GM08714 (cell line): Measurements from ENCODE around the gene KSR2.
"Not testable (repeated sequence)": the region's sequence is repeated elsewhere in the genome, so short reads cannot be mapped to it uniquely, and the experiment has no call there.

Experiments used
- H3K4me3 ChIP-seq: fragments of 200-500 bp; sonication (Bioruptor generic); 2 replicates; pipeline ENCODE4 v1.5.1; 2014; ENCODE audit warnings: mild to moderate bottlenecking, low read length, inconsistent platforms
- ZNF274 ChIP-seq: IDR thresholded peaks from 2 replicates; pipeline ENCODE4 v1.6.1; 2012; ENCODE audit warnings: mild to moderate bottlenecking, low read depth, low read length

The KSR2 gene

GRCh38 chr12:117921929-117922777, 46.6 kb downstream of the KSR2 start:
- no peak for TF ChIP-seq ZNF274
- H3K4me3 ChIP-seq: no peak overlapping the region

DNA sequence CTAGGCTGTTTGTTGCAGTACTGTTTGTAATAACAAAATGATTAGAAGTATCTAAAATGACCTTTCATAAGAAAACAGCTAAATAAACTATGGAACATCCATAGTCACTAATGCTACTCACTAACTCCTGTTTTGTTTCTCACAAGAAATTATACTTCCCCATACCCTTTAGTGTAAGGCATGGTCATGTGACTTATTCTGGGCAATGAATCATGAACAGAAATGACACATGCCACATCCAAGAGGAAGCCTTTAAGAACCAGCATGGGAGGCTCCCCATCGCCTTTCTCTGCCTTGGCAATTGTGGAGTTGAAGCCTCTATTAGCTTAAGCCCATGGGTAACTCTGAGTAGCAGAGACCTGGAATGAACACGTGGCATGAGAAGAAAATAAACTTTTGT, 49.3 kb downstream of the KSR2 start:
- no peak for TF ChIP-seq ZNF274

GRCh38 chr12:117914686-117915085, 54.1 kb downstream of the KSR2 start:
- TF ChIP-seq ZNF274: no peak

More for the DNA sequence above, 49.3 kb downstream of the KSR2 start:
- H3K4me3 ChIP-seq: no peak overlapping the region

DNA sequence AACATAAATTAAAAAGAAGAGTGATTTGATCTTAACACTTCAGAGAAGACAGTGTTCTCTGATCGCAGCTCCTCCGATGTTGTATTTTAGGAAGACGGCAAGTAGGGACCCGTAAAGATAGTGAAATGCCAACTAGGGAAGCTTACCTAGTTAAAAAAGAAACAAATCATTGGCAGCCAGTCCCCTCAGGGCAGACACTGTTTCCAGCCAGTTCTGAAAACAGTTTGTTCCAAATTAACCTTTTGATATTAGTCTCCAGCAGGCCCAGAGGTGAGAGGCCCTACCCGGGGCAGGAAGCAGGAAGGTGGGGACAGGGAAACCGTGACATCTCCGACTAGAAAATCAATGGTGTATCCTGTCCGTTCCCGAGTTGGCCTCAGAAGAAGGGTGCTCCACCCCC, 56.0 kb downstream of the KSR2 start:
- TF ChIP-seq ZNF274: no peak
- no peak overlapping the region for H3K4me3 ChIP-seq

More at GRCh38 chr12:117914686-117915085, 54.1 kb downstream of the KSR2 start:
- no peak overlapping the region for H3K4me3 ChIP-seq

DNA sequence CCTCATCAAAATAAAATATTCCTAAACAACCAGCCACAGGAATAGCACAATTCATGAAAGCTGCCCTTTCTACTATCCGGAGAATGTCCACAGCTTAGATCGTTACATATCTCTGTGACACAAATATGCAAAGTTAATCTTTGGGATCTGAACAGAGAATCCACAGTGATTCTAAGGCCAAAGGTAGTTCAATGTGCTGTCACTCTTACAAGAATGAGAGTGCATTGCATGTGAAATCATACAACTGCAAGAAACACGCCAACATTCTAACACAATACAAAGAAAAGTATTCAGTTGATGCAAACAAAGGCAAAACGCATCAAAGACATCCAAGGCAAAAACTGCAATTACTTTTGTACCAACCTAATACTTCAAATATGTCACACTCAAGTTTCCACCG, 60.4 kb downstream of the KSR2 start:
- H3K4me3 ChIP-seq: no peak overlapping the region
- TF ChIP-seq ZNF274: no peak

GRCh38 chr12:117907108-117907689, 61.6 kb downstream of the KSR2 start:
- no peak overlapping the region for H3K4me3 ChIP-seq
- TF ChIP-seq ZNF274: no peak

DNA sequence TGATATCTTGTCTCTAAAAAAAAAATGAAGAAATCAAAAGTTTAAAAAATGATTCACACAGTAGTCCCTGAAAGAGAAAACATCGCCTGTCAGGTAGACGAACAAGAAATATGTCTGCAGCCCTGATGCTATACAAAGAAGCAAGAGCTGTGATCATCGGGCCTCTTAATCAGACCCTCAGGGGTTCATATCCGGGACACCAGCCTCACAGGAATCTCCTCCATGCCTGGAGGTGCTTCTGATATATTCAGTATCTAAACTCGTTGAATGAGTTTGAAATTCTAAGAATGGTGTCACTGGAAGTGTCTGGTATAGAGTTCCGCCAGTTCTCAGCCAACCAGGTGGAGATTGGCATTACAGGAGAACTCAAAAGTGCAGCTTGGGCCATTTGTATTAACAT, 64.7 kb downstream of the KSR2 start:
- no peak overlapping the region for H3K4me3 ChIP-seq
- TF ChIP-seq ZNF274: no peak

DNA sequence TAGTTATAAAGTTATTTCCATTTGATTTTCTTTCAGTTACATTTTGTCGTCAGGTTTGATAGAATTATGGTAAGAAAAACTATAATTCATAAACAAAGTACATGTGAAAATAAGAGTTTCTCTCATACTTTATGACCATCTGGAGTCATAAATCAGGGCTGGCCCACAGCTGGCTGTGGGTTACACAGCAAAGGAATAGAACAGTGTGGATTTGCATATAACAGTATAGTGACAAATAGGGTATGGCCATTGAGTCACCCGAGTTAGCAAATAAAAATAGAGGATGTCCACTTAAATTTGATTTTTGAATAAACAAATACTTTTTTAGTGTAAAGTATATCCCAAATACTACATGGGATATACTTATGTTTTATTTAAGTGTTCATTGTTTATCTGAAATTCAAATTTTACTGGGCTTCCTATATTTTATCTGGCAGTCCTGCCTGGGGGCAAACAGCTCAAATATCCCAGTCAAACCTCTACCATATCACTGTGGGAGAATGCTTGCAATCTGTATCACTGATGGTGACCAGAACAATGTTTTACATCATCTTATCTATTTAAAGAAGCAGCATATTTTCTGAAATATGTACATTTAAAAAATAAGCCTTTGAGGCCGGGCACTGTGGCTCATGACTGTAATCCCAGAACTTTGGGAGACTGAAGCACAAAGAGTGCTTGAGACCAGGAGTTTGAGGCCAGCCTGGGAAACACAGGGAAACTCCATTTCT, 65.5 kb downstream of the KSR2 start:
- no peak for TF ChIP-seq ZNF274
- no peak overlapping the region for H3K4me3 ChIP-seq

DNA sequence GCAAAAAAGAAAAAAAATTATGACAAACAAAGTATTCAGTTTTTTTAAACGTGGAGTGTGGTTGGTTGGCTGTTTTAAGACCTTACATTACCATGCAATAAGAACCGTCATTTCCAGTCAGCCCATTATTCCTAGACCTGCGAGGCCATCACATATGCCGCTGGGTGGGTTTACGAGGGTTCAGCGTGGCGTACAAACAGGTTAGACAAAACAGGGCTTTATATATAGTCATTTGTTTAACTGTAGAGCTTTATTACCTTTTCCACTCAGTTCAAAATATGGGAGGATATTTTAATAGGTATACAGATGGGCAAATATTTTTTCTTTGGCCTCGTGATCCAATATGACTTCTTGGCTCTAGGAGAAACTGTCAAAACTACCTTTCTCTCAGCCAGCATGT, 67.2 kb downstream of the KSR2 start:
- no peak overlapping the region for H3K4me3 ChIP-seq
- TF ChIP-seq ZNF274: no peak

- TF ChIP-seq ZNF274: no peak
- H3K4me3 ChIP-seq: no peak overlapping the region
Measured at GRCh38 chr12:117900561-117900960, 68.2 kb downstream of the KSR2 start.

DNA sequence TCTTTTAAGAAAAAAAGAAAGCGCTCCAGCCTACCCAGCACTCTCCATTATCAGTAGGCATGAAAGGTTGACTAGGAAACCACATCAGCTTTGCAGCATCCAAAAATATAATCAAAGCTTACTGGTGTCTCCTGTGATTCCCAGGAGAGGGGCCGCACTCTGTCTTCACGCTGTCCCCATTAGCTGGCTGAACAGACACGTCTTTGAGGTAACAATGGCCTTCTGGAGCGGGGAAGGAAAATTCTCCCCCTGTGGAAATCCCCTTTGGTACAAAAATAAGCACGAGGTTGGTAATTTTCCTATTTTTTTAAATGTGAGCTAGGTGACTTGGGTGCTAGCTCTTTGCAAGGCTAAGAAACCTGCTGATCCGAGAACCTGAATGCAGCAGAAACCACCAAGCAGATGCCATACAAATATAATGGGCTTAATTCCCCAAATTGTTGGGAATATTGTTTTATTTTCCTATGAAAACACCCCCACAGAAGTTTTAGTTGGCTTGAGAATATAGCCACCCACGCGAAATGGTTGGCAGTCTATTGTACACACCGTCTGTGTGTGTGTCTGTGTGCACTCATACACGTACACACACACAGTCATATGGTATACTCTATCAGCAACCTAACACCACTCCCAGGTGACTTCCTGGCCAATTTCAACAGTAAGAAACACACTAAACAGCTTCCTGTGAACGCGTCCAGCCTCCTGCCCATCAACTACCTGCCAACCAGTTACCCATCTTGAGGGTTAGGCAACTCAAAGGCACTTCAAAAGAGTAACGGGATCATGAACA, 71.2 kb downstream of the KSR2 start:
- H3K4me3 ChIP-seq: no peak overlapping the region
- no peak for TF ChIP-seq ZNF274

DNA sequence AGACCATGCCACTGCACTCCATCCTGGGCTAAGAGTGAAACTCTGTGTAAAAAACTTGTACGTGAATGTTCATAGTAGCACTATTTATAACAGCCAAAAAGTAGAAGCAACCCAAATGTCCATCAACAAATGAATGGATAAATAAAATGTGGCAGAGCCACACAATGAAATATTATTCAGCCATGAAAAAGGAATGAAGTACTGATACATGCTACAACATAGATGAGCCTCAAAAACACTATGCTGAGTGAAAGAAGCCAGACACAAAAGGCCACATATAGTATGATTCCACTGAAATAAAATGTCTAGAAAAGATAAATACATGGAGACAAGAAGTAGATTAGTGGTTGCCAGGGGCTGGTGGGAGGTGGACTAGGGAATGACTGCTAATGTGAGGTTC, 72.8 kb downstream of the KSR2 start:
- TF ChIP-seq ZNF274: no peak
- no peak overlapping the region for H3K4me3 ChIP-seq

DNA sequence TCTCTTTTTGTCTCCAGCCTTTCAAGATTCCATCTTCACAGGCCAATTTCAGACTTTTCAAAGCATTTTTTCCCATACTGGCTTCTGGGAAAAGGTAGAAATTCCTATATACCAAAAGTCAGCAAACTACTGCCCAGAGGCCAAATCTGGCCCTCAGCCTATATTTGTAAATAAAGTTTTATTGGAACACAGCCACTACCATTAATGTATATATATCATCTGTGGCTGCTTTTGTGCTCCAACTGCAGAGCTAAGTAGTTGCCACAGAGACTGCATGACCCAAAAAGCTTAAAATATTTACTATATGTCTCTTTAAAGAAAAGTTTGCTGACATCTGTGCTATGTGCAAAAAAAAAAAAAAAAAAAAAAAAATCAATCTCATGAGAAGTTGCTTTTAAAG, 76.3 kb downstream of the KSR2 start:
- no peak for TF ChIP-seq ZNF274
- no peak overlapping the region for H3K4me3 ChIP-seq

GRCh38 chr12:117891265-117891664, 77.5 kb downstream of the KSR2 start:
- not testable (repeated sequence) for H3K4me3 ChIP-seq

DNA sequence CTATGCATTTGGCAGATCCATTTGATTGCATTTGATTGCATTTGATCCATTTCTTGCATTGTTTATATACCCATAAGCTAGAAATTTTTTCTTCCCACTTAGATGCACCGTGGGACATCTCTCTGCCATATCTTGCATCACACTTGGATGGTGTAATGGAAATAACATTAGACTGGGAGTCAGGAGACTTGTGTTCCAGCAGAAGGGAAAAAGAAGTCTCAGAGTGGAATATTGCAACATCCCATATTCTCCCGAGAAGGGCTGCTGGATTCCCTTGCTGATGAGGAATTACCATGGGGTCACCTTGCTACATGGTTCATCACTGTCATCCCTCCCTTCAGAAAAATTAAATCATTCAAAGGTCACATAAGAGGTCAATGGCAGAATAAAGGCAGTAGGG, 78.1 kb downstream of the KSR2 start:
- TF ChIP-seq ZNF274: no peak
- H3K4me3 ChIP-seq: no peak overlapping the region
